Osteocyte (in vitro differentiated cells): Measurements from ENCODE around the gene EML1. TPM values are rescaled to one million over a fixed set of nuclear protein-coding genes. Genes with fewer than 3 reads are reported as not detected.

Experiments
- DNase-seq: peaks from one replicate; pipeline ENCODE4 v3.0.0; 2021; ENCODE audit warnings: mixed read lengths; ENCODE audit not compliant: unreplicated experiment; ENCODE audit errors: extremely low spot score
- H3K27ac Mint-ChIP-seq: one replicate; pipeline ENCODE4 v1.8.0; 2021; ENCODE audit warnings: mild to moderate bottlenecking, mixed read lengths; ENCODE audit not compliant: unreplicated experiment
- H3K27me3 Mint-ChIP-seq: one replicate; pipeline ENCODE4 v1.8.0; 2021; ENCODE audit warnings: mixed read lengths; ENCODE audit not compliant: unreplicated experiment
- H3K36me3 Mint-ChIP-seq: one replicate; pipeline ENCODE4 v1.8.0; 2021; ENCODE audit warnings: mixed read lengths; ENCODE audit not compliant: unreplicated experiment
- H3K4me1 Mint-ChIP-seq: one replicate; pipeline ENCODE4 v1.8.0; 2021; ENCODE audit warnings: mixed read lengths; ENCODE audit not compliant: unreplicated experiment
- H3K4me3 Mint-ChIP-seq: one replicate; pipeline ENCODE4 v1.8.0; 2021; ENCODE audit warnings: mild to moderate bottlenecking, moderate library complexity, mixed read lengths; ENCODE audit not compliant: unreplicated experiment
- H3K9me3 Mint-ChIP-seq: one replicate; pipeline ENCODE4 v1.8.0; 2021; ENCODE audit warnings: mixed read lengths; ENCODE audit not compliant: unreplicated experiment
- total RNA-seq: library from RNA; stranded (reverse); gene quantifications from 2 replicates; pipeline ENCODE4 v1.2.1, GENCODE V29; 2021
- TF ChIP-seq, protein P1 (sequence below): fragments of 200-600 bp; sonication (generic); IDR thresholded peaks from 2 replicates; pipeline ENCODE4 v1.5.0; 2021; ENCODE audit warnings: antibody characterized with exemption, mild to moderate bottlenecking, moderate library complexity

EML1 gene
- total RNA-seq, 1 donor from 2014 or later, result 34.8 TPM

DNA sequence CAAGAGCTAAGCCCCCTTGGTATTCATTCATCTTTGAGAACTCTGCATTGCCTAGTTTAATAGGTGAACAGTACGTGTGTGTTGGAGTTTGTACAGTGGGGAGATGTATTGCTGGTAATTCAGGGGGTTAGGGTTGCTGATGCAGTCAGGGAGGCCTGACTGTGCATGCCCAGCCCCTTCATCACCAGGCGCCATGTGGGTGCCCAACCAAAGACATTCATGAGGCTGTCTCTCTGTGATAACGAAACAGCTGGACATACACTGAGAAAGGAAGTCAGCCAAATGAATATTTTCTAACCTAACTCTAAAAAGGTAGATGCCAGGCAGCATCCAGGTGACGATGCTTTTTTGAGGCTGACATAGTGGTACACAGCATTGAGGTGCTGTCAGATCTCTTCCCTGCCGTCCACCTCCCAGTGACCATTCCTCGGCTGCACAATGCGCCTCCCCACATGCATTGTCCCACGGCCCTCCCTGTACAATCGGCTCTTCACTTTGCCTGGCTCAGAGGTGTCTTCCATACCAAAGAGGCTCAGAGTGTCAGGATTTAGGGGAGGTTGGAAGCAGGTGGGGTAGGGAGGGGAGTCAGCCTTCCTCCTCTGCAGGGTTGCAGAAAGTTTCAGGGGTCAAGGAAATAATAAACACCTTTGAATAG is 19.0 kb downstream of the EML1 start:
- DNase-seq, result peak; percentile 72

DNA sequence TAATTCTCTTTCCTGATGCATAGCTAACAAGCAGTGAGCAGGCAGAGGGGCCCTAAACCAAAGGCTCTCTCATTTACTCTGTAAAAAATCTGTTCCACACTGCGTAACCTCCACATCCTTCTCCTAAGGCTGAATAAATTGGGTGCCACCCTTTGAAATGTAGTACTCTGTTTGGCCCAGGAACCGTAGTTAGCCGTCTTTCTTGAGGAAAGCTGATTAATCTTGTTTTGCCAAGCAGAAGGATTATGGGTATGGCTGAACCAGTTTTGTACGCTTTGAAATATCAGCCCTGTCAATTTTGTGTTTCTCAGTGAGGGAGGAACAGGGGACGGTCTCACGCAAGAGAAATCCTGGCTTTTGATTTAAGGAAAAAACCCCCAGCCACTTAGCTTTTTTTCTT is 19.7 kb downstream of the EML1 start:
- TF ChIP-seq, protein P1, sequence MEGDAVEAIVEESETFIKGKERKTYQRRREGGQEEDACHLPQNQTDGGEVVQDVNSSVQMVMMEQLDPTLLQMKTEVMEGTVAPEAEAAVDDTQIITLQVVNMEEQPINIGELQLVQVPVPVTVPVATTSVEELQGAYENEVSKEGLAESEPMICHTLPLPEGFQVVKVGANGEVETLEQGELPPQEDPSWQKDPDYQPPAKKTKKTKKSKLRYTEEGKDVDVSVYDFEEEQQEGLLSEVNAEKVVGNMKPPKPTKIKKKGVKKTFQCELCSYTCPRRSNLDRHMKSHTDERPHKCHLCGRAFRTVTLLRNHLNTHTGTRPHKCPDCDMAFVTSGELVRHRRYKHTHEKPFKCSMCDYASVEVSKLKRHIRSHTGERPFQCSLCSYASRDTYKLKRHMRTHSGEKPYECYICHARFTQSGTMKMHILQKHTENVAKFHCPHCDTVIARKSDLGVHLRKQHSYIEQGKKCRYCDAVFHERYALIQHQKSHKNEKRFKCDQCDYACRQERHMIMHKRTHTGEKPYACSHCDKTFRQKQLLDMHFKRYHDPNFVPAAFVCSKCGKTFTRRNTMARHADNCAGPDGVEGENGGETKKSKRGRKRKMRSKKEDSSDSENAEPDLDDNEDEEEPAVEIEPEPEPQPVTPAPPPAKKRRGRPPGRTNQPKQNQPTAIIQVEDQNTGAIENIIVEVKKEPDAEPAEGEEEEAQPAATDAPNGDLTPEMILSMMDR, result no peak
- H3K27ac Mint-ChIP-seq, result no peak overlapping the region
- no peaks in the 10 kb centered on the region for H3K9me3 Mint-ChIP-seq

More for the DNA sequence above, 19.0 kb downstream of the EML1 start:
- Mint-ChIP-seq H3K9me3 (no peaks in the 10 kb centered on the region), H3K27me3 (no peaks in the 10 kb centered on the region), H3K4me1 (peaks cover 26% of the 10 kb centered on the region), H3K27ac (no peak overlapping the region), H3K36me3 (no peaks in the 10 kb centered on the region), H3K4me3 (no peak overlapping the region)
- TF ChIP-seq, protein P1, result no peak

DNA sequence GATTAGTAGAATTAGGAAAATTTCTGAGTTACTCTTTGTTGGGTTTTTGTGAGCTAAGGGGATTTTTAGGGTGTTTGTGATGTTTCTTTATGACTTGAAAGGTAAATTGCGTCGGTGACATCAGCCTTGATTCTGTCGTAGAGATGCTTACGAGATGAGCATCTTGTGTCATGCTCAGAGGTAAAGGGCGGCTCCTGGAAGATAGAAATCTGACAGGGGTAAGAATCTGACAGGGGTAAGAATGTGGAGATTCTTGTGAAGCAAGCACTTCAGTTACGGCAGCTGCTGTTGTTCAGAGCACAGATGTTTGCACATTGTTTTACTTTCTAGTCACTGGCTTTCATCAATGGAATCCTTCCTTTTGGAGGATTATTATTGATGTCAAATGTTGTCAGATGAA is 22.5 kb downstream of the EML1 start:
- H3K4me3 Mint-ChIP-seq, result no peak overlapping the region
- no peak overlapping the region for H3K27ac Mint-ChIP-seq
- TF ChIP-seq, protein P1, result no peak
- no peaks in the 10 kb centered on the region for H3K27me3 Mint-ChIP-seq
- H3K4me1 Mint-ChIP-seq, result peaks cover 2% of the 10 kb centered on the region
- no peaks in the 10 kb centered on the region for H3K36me3 Mint-ChIP-seq
- no peaks in the 10 kb centered on the region for H3K9me3 Mint-ChIP-seq
- no peak for DNase-seq

More for the DNA sequence above, 19.7 kb downstream of the EML1 start:
- peak; percentile 23 for DNase-seq
- Mint-ChIP-seq H3K4me1 (peaks cover 23% of the 10 kb centered on the region), H3K27me3 (no peaks in the 10 kb centered on the region), H3K36me3 (no peaks in the 10 kb centered on the region), H3K4me3 (no peak overlapping the region)

DNA sequence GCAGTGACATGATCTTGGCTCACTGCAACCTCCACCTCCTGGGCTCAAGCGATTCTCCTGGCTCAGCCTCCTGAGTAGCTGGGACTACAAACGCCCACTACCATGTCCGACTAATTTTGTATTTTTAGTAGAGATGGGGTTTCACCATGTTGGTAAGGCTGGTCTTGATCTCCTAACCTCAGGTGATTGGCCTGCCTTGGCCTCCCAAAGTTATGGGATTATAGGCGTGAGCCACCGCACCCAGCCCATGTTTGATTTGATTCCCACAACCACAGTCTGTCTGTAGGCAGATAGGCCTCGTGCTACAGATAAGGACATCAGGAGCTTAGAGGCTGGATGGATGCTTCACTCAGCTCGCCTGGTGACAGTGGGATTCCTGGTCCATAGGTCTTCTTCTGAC is 23.0 kb downstream of the EML1 start:
- TF ChIP-seq, protein P1, result no peak
- Mint-ChIP-seq H3K36me3 (no peaks in the 10 kb centered on the region), H3K27ac (no peak overlapping the region), H3K9me3 (no peaks in the 10 kb centered on the region), H3K4me1 (peaks cover 2% of the 10 kb centered on the region), H3K27me3 (no peaks in the 10 kb centered on the region), H3K4me3 (no peak overlapping the region)
- DNase-seq, result no peak

DNA sequence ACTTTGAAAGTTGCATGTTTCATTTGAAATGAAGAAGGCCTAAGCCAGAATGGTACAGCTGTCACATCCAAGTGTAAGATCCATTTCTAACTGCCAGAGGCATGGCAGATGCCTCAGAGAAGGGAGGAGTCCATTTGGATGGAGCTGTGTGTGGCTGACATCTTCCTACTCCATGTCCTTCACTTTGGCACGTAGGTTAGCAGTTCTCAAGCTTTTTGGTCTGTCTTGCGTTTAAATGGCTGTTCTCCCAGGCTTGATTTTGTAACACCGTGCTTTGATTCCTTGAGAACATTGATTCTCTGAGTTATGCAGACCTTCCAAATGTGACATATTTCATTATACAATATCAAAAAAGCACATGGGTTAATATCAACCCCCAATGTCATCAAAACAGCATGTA is 23.4 kb downstream of the EML1 start:
- Mint-ChIP-seq H3K9me3 (no peaks in the 10 kb centered on the region), H3K27me3 (no peaks in the 10 kb centered on the region), H3K4me1 (peaks cover 3% of the 10 kb centered on the region), H3K27ac (no peak overlapping the region), H3K36me3 (no peaks in the 10 kb centered on the region), H3K4me3 (no peak overlapping the region)
- no peak for DNase-seq
- TF ChIP-seq, protein P1, result no peak
